Activated naive CD4-positive, alpha-beta T cell treated with anti-CD3 and anti-CD28 coated beads, Interleukin-2, amount 10 ng/mL, durations not matched to agents 7 days and 5 days (primary cell): ENCODE results near the gene RHCE.
"Not testable (repeated sequence)": the region's sequence is repeated elsewhere in the genome, so short reads cannot be mapped to it uniquely, and the experiment has no call there.

Experiments
- CTCF ChIA-PET: fragments of 350-600 bp; sonication (Branson Sonifier 250); formaldehyde crosslinking; loops from one replicate; lab custom pipeline; 2021; ENCODE audit warnings: antibody characterized with exemption; lab: Charles Lee
- DNase-seq: peaks from one replicate; pipeline ENCODE4 v3.0.0-alpha.2; 2020
- H3K27ac Mint-ChIP-seq: one replicate; pipeline ENCODE4 v1.8.0; 2021; ENCODE audit warnings: mild to moderate bottlenecking, moderate library complexity, mixed read lengths
- H3K27me3 Mint-ChIP-seq: one replicate; pipeline ENCODE4 v1.8.0; 2021; ENCODE audit warnings: mild to moderate bottlenecking, mixed read lengths
- H3K36me3 Mint-ChIP-seq: one replicate; pipeline ENCODE4 v1.8.0; 2021; ENCODE audit warnings: mixed read lengths
- H3K4me1 Mint-ChIP-seq: one replicate; pipeline ENCODE4 v1.8.0; 2021; ENCODE audit warnings: mixed read lengths
- H3K4me3 Mint-ChIP-seq: one replicate; pipeline ENCODE4 v1.8.0; 2021; ENCODE audit warnings: mild to moderate bottlenecking, moderate library complexity, mixed read lengths
- H3K9me3 Mint-ChIP-seq: one replicate; pipeline ENCODE4 v1.8.0; 2021; ENCODE audit warnings: mixed read lengths

RHCE gene

GRCh38 chr1:25445993-25446538 lies 25.4 kb upstream of the RHCE start:
- no peak for DNase-seq
- no peak overlapping the region for H3K27ac Mint-ChIP-seq
- no peaks in the 10 kb centered on the region for H3K27me3 Mint-ChIP-seq
- no peak overlapping the region for H3K4me3 Mint-ChIP-seq
- H3K36me3 Mint-ChIP-seq: peaks cover 21% of the 10 kb centered on the region
- peaks cover 29% of the 10 kb centered on the region for H3K4me1 Mint-ChIP-seq
- CTCF ChIA-PET: no interaction called here
- no peaks in the 10 kb centered on the region for H3K9me3 Mint-ChIP-seq

DNA sequence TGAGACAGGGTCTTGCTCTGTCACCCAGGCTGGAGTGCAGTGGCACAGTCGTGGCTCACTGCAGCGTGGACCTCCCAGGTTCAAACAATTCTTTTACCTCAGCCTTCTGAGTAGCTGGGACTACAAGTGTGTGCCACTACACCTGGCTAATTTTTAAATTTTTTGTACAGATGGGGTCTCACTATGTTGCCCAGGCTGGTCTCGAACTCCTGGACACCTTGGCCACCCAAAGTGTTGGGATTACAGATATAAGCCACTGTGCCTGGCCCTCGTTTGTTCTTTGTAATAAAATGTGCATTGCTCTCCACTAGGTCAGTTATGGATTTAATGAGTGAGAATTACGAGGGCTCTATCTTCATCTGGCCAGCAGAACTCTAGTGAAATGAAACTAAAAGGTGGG lies 24.0 kb upstream of the RHCE start:
- H3K27ac Mint-ChIP-seq, DNase-seq, H3K9me3 Mint-ChIP-seq, CTCF ChIA-PET, H3K27me3 Mint-ChIP-seq, H3K4me3 Mint-ChIP-seq: not testable (repeated sequence)
- H3K4me1 Mint-ChIP-seq: peaks cover 29% of the 10 kb centered on the region
- peaks cover 19% of the 10 kb centered on the region for H3K36me3 Mint-ChIP-seq

DNA sequence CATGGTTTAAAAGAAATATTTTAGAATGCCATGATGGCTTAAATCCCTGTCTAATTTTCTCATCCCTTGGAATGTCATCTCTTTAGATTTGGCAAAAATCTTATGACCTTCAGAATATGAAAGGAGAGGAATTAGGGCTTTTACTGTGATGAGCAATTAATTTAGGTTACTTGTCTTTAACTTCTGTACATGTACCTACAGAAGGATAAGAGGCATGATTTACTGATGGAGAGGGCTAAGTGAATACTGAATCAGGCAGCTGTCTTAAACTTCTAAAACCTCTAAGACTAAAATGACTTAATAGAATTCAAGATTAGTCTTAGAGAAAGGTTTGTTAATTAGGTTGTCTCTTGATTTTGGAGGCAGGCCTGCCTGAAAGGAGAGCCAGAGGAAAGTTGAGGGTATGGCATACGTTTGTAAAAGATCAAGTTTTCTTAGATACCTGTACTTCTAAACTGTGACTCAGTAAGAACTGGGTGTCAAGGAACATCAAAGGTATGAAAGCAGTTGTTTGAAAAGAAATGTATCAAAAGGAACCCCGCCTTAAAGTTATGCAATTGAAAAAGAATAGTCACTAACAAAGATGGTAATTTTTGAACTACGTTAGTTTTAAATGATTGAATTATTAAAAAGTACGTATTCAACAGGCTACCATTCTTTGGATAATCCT lies 22.5 kb upstream of the RHCE start:
- H3K36me3 Mint-ChIP-seq: peaks cover 19% of the 10 kb centered on the region
- no peak overlapping the region for H3K4me3 Mint-ChIP-seq
- H3K27ac Mint-ChIP-seq: peak overlapping the region; percentile 9
- no peaks in the 10 kb centered on the region for H3K9me3 Mint-ChIP-seq
- DNase-seq: no peak
- no peaks in the 10 kb centered on the region for H3K27me3 Mint-ChIP-seq
- H3K4me1 Mint-ChIP-seq: peaks cover 29% of the 10 kb centered on the region
- CTCF ChIA-PET: no interaction called here

- Mint-ChIP-seq H3K36me3 (peaks cover 15% of the 10 kb centered on the region), H3K27me3 (no peaks in the 10 kb centered on the region), H3K27ac (no peak overlapping the region), H3K4me1 (peaks cover 25% of the 10 kb centered on the region), H3K9me3 (no peaks in the 10 kb centered on the region), H3K4me3 (no peak overlapping the region)
- CTCF ChIA-PET: interaction anchor here (0.8 to 1.0 kb wide), 2 partner anchors 21 to 46 kb away, joined by 3 read pairs; no protein-coding TSS in a partner anchor
- no peak for DNase-seq
These were observed 21.6 kb upstream of the RHCE start for GRCh38 chr1:25442178-25442577.

- Mint-ChIP-seq H3K27ac (no peak overlapping the region), H3K4me3 (no peak overlapping the region), H3K36me3 (peaks cover 11% of the 10 kb centered on the region), H3K9me3 (no peaks in the 10 kb centered on the region), H3K27me3 (no peaks in the 10 kb centered on the region), H3K4me1 (peaks cover 39% of the 10 kb centered on the region)
- CTCF ChIA-PET: interaction anchor here (0.6 kb wide), 1 partner anchor 17 kb away, joined by 3 read pairs; no protein-coding TSS in a partner anchor
- DNase-seq: no peak
These were observed 18.7 kb upstream of the RHCE start for GRCh38 chr1:25439287-25439686.

DNA sequence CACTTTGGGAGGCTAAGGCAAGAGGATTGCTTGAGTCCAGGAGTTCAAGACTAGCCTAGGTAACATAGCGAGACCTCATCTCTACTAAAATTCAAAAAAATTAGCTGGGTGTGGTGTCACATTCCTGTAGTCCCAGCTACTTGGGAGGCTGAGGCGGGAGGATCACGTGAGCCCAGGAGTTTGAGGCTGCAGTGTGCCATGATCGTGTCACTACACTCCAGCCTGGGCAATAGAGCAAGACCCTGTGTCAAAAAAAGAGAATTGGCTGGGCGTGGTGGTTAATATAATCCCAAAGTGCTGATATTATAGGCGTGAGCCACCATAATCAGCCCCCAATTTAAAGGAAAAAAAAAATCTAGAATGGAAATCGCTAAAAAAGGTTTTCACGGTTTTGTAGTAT lies 17.0 kb upstream of the RHCE start:
- H3K4me1 Mint-ChIP-seq: peaks cover 48% of the 10 kb centered on the region
- no peak overlapping the region for H3K27ac Mint-ChIP-seq

GRCh38 chr1:25435397-25436108 lies 14.9 kb upstream of the RHCE start:
- DNase-seq: no peak
- Mint-ChIP-seq H3K4me1 (peaks cover 57% of the 10 kb centered on the region), H3K27ac (peak overlapping the region; percentile 74), H3K36me3 (peaks cover 8% of the 10 kb centered on the region), H3K9me3 (no peaks in the 10 kb centered on the region), H3K4me3 (peak overlapping the region; percentile 55), H3K27me3 (no peaks in the 10 kb centered on the region)
- CTCF ChIA-PET: interaction anchor here (0.8 kb wide), 1 partner anchor 86 kb away, joined by 3 read pairs; no protein-coding TSS in a partner anchor

More for the DNA sequence above, 17.0 kb upstream of the RHCE start:
- Mint-ChIP-seq H3K27me3 (no peaks in the 10 kb centered on the region), H3K9me3 (no peaks in the 10 kb centered on the region), H3K36me3 (peaks cover 6% of the 10 kb centered on the region), H3K4me3 (no peak overlapping the region)
- CTCF ChIA-PET: interaction anchor here (0.7 to 1.6 kb wide), 3 partner anchors 50 to 322 kb away, joined by 3 to 6 read pairs (median 3); no protein-coding TSS in a partner anchor
- DNase-seq: no peak

DNA sequence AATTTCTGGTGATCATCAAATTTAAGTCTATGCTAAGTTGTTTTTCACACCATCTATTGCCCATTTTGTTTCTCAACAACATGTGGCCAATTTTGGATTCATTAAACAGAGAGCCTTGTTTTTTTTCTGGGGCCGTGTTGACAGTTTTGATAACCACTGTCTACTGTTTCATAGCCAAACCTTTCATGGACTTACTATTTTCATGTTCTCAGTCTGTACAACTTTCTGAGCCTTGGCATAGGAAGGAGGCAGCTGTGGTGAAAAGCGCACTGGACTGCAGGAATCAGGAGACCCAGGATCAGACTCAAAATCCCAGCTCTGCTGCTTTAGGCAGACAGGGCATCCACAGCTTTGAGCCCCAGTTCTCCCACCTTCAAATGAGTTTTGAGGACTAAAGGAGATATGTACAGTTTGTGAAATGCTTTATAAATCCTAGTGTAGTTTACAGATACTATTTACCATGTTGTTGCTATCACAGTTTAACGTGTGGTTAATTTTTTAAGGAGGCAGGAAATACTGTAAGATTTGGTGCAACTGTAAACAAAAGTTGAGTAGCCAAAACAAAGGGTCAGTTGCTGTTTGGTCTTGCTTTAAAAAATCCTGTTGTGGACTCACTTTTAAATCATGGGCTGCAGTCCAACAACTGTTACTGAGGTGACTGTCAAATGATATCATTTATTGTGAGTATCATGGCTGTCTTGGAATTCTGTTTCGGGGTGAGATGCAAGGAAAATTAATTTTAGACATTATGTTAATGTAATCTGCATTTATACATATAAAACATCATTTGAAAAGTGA lies 13.0 kb upstream of the RHCE start:
- Mint-ChIP-seq H3K36me3 (peaks cover 9% of the 10 kb centered on the region), H3K27me3 (peaks cover 4% of the 10 kb centered on the region), H3K27ac (no peak overlapping the region), H3K4me1 (peaks cover 63% of the 10 kb centered on the region), H3K9me3 (no peaks in the 10 kb centered on the region), H3K4me3 (no peak overlapping the region)
- CTCF ChIA-PET: interaction anchor here (0.5 to 1.4 kb wide), 2 partner anchors 54 to 1039 kb away, joined by 3 to 5 read pairs; no protein-coding TSS in a partner anchor
- no peak for DNase-seq

GRCh38 chr1:25432749-25433388 lies 12.2 kb upstream of the RHCE start:
- Mint-ChIP-seq H3K9me3 (no peaks in the 10 kb centered on the region), H3K36me3 (peaks cover 9% of the 10 kb centered on the region), H3K27ac (peak overlapping the region; percentile 77), H3K4me1 (peaks cover 63% of the 10 kb centered on the region), H3K4me3 (peak overlapping the region; percentile 84), H3K27me3 (peaks cover 6% of the 10 kb centered on the region)
- CTCF ChIA-PET: no interaction called here
- no peak for DNase-seq

DNA sequence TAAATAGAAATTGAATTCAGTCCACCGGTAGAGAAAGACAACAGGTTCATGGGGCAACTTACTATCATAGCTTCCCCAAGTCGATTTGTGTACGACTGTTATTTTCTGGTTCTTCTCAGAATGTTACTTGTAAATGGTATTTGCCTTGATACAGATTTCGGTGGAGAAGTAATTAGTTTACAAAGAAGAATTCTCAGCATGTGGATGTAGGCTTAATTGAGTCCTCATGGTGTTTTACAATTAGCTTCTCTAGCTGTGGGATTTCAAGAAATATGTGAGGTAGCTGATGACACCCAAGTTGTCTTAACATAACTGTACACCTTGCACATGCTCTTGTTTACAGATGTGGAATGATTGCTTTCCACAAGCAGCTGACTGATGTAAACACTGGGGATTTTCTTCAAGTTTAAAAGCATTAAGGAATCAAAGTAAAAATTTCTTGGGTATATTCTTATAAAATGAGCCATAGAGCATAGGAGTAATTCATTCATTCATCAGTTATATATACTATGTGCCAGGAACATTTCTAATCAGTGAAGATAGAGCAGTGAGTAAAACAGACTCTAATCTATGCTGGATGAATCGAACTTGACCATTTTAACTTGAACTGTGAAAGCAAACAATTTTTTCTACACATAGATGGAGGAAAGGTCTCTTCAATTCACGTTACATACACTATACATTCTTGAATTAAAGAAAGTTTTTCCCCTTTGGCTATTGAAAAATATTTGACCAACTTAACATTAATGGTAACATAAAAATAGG lies 11.5 kb upstream of the RHCE start:
- CTCF ChIA-PET: interaction anchor here (0.6 to 1.2 kb wide), 5 partner anchors 36 to 281 kb away, joined by 3 read pairs; no protein-coding TSS in a partner anchor
- DNase-seq: no peak
- H3K9me3 Mint-ChIP-seq: no peaks in the 10 kb centered on the region
- peaks cover 5% of the 10 kb centered on the region for H3K36me3 Mint-ChIP-seq
- H3K27me3 Mint-ChIP-seq: peaks cover 7% of the 10 kb centered on the region
- peak overlapping the region; percentile 77 for H3K27ac Mint-ChIP-seq
- H3K4me3 Mint-ChIP-seq: peak overlapping the region; percentile 84
- peaks cover 62% of the 10 kb centered on the region for H3K4me1 Mint-ChIP-seq

GRCh38 chr1:25430967-25431881 lies 10.6 kb upstream of the RHCE start:
- Mint-ChIP-seq H3K4me1 (peaks cover 54% of the 10 kb centered on the region), H3K9me3 (no peaks in the 10 kb centered on the region), H3K27me3 (peaks cover 7% of the 10 kb centered on the region)

More at GRCh38 chr1:25430967-25431881, 10.6 kb upstream of the RHCE start:
- DNase-seq: no peak
- CTCF ChIA-PET: interaction anchor here (0.6 to 1.2 kb wide), 5 partner anchors 37 to 280 kb away, joined by 3 read pairs; no protein-coding TSS in a partner anchor
- H3K36me3 Mint-ChIP-seq: peaks cover 5% of the 10 kb centered on the region
- peak overlapping the region; percentile 77 for H3K27ac Mint-ChIP-seq
- H3K4me3 Mint-ChIP-seq: peak overlapping the region; percentile 94
